Loucy (cell line): ENCODE data around the gene IGSF9B.
"Not testable (repeated sequence)": the region's sequence is repeated elsewhere in the genome, so short reads cannot be mapped to it uniquely, and the experiment has no call there.

Experiments
- EZH2phosphoT487 ChIP-seq: fragments of 200-600 bp; IDR thresholded peaks from 2 replicates; pipeline ENCODE4 v1.6.1; 2018; ENCODE audit warnings: antibody characterized with exemption, mild to moderate bottlenecking, moderate library complexity, borderline replicate concordance
- TF ChIP-seq, protein P1 (sequence below): fragments of 200-600 bp; sonication (generic); conservative IDR thresholded peaks from 2 replicates; pipeline ENCODE4 v1.5.1; 2014; ENCODE audit warnings: mild to moderate bottlenecking, antibody characterized with exemption, low read length

GRCh38 chr11:134002338-134002737 is 45.6 kb upstream of the IGSF9B start:
- TF ChIP-seq, protein P1, sequence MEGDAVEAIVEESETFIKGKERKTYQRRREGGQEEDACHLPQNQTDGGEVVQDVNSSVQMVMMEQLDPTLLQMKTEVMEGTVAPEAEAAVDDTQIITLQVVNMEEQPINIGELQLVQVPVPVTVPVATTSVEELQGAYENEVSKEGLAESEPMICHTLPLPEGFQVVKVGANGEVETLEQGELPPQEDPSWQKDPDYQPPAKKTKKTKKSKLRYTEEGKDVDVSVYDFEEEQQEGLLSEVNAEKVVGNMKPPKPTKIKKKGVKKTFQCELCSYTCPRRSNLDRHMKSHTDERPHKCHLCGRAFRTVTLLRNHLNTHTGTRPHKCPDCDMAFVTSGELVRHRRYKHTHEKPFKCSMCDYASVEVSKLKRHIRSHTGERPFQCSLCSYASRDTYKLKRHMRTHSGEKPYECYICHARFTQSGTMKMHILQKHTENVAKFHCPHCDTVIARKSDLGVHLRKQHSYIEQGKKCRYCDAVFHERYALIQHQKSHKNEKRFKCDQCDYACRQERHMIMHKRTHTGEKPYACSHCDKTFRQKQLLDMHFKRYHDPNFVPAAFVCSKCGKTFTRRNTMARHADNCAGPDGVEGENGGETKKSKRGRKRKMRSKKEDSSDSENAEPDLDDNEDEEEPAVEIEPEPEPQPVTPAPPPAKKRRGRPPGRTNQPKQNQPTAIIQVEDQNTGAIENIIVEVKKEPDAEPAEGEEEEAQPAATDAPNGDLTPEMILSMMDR: not testable (repeated sequence)
- not testable (repeated sequence) for TF ChIP-seq EZH2phosphoT487
